ENCODE results near the gene CDR2. TPM values are rescaled to one million over a fixed set of nuclear protein-coding genes. Genes with fewer than 3 reads are reported as not detected.

The CDR2 gene
- total and polyA plus RNA-seq, 9 of the 15 experiments (the other 6 are each of a cell fraction or from before 2014, with no cell fraction given), result 4.6 to 30.3 (median 19.9) TPM

- TF ChIP-seq JUN (IDR thresholded peaks at IDR 0.05; ENCODE audit: borderline replicate concordance, low read depth, low read length), result no peak
- no peak for TF ChIP-seq JUN (CRISPR knock-in tag; IDR thresholded peaks at IDR 0.05; ENCODE audit: borderline replicate concordance)
- TF ChIP-seq ZNF217 (CRISPR knock-in tag; IDR thresholded peaks at IDR 0.05), result no peak
- TF ChIP-seq KAT7 (CRISPR knock-in tag; IDR thresholded peaks at IDR 0.05; ENCODE audit: borderline replicate concordance), result no peak; the same call in 1 of the 2 replicates
- TF ChIP-seq NKRF (IDR thresholded peaks at IDR 0.05; ENCODE audit: borderline replicate concordance), result no peak
- TF ChIP-seq RCOR1 (IDR thresholded peaks at IDR 0.05; ENCODE audit: borderline replicate concordance in 1 of 2, low read depth in 2 of 2, low read length in 2 of 2), result peak; percentile 4 to 69; a peak in 1 of 4 replicates
- TF ChIP-seq ZNF699 (CRISPR knock-in tag; IDR thresholded peaks at IDR 0.05; ENCODE audit: insufficient replicate concordance), result no peak
- peak; percentile 36; the same call in 1 of the 2 replicates for TF ChIP-seq MECOM (CRISPR knock-in tag; IDR thresholded peaks at IDR 0.05)
- TF ChIP-seq KLF16 (IDR thresholded peaks at IDR 0.05), result no peak
- TF ChIP-seq CREB3L1 (IDR thresholded peaks at IDR 0.05; ENCODE audit: borderline replicate concordance, low read depth), result no peak
- TF ChIP-seq ZNF830 (CRISPR knock-in tag; IDR thresholded peaks at IDR 0.05), result no peak
- TF ChIP-seq NR2F6 (CRISPR knock-in tag; IDR thresholded peaks at IDR 0.05), result 0 out of 2 replicates have a peak, but pooled peaks have one; percentile 8
- no peak for TF ChIP-seq ZNF561 (CRISPR knock-in tag; conservative IDR thresholded peaks at IDR 0.05)
- peak; percentile 64; the same call in 1 of the 2 replicates for TF ChIP-seq BACH1 (tag; IDR thresholded peaks at IDR 0.05)
- TF ChIP-seq DDX20 (tag; IDR thresholded peaks at IDR 0.05; ENCODE audit: low read depth), result no peak
- TF ChIP-seq FOXP1 (CRISPR knock-in tag; IDR thresholded peaks at IDR 0.05), result no peak
- TF ChIP-seq CBFA2T3 (IDR thresholded peaks at IDR 0.05), result peak; percentile 33; the same call in 1 of the 2 replicates
- no peak for TF ChIP-seq ZNF224 (CRISPR knock-in tag; IDR thresholded peaks at IDR 0.05)
- TF ChIP-seq TOE1 (IDR thresholded peaks at IDR 0.05; ENCODE audit: borderline replicate concordance), result peak; percentile 38; the same call in 1 of the 2 replicates
- TF ChIP-seq TOE1 (CRISPR knock-in tag; IDR thresholded peaks at IDR 0.05; ENCODE audit: borderline replicate concordance, low read depth), result 0 out of 2 replicates have a peak, but pooled peaks have one; percentile 26
- no peak for TF ChIP-seq FOXJ3 (CRISPR knock-in tag; IDR thresholded peaks at IDR 0.05)
- no peak for TF ChIP-seq E2F1 (CRISPR knock-in tag; IDR thresholded peaks at IDR 0.05)
- TF ChIP-seq ZFX (CRISPR knock-in tag; IDR thresholded peaks at IDR 0.05), result no peak
- TF ChIP-seq HEY1 (CRISPR knock-in tag; IDR thresholded peaks at IDR 0.05; ENCODE audit: borderline replicate concordance), result 0 out of 2 replicates have a peak, but pooled peaks have one; percentile 52
Observed at GRCh38 chr16:22297871-22298733, 76.3 kb downstream of the CDR2 start (continued).
